GM10266 (cell line): ENCODE measurements around the gene TAF9B.

ENCODE experiments used
- DNase-seq: peaks from one replicate; pipeline ENCODE4 v3.0.0; 2012; ENCODE audit errors: extremely low spot score
- CTCF ChIP-seq: IDR thresholded peaks from 2 replicates; pipeline ENCODE4 v1.5.1; 2012; ENCODE audit warnings: mild to moderate bottlenecking, low read depth; ENCODE audit not compliant: control insufficient read depth, insufficient read depth; ENCODE audit errors: missing control alignments

Gene TAF9B

GRCh38 chrX:78123190-78123589, 16.3 kb downstream of the TAF9B start:
- no peak for DNase-seq
- TF ChIP-seq CTCF = no peak

- TF ChIP-seq CTCF = peak; percentile 12
- no peak for DNase-seq
These were observed 19.8 kb downstream of the TAF9B start for GRCh38 chrX:78119521-78120227.

GRCh38 chrX:78118628-78119027, 20.8 kb downstream of the TAF9B start:
- no peak for TF ChIP-seq CTCF
- no peak for DNase-seq

GRCh38 chrX:78116766-78117165, 22.7 kb downstream of the TAF9B start:
- no peak for TF ChIP-seq CTCF
- DNase-seq = no peak

GRCh38 chrX:78116365-78116764, 23.1 kb downstream of the TAF9B start:
- TF ChIP-seq CTCF = no peak
- no peak for DNase-seq

- no peak for DNase-seq
- TF ChIP-seq CTCF = no peak
These were observed 28.1 kb downstream of the TAF9B start for GRCh38 chrX:78111140-78111931.

- no peak for TF ChIP-seq CTCF
- DNase-seq = no peak
These were observed 30.0 kb downstream of the TAF9B start for GRCh38 chrX:78109458-78109857.
